ENCODE data around the gene SPRR5.

The SPRR5 gene

GRCh38 chr1:152912471-152912870 lies 34.5 kb upstream of the SPRR5 start:
- Histone ChIP-seq H3K4me1 (ENCODE audit: low read length) (no peaks in the 10 kb centered on the region), H3K4me3 (ENCODE audit: low read length) (no peak overlapping the region), H3K9ac (ENCODE audit: low read length) (no peak overlapping the region), H3K9me2 (replicated peaks; ENCODE audit: insufficient read depth, low read length) (no peaks in the 10 kb centered on the region), H3K4me2 (ENCODE audit: low read depth, low read length) (no peak overlapping the region), H3K36me3 (replicated peaks; ENCODE audit: insufficient read depth, low read length) (no peaks in the 10 kb centered on the region), H4K20me1 (ENCODE audit: insufficient read depth, low read length) (no peaks in the 10 kb centered on the region), H3K79me2 (ENCODE audit: low read length) (no peaks in the 10 kb centered on the region), H2AFZ (ENCODE audit: low read length) (no peak overlapping the region), H3F3A (ENCODE audit: insufficient read depth, low read length) (no peaks in the 10 kb centered on the region), H3K27me3 (replicated peaks; ENCODE audit: insufficient read depth, low read length) (no peaks in the 10 kb centered on the region), H3K9me3 (replicated peaks; ENCODE audit: insufficient read depth, low read length) (no peaks in the 10 kb centered on the region), H3K27ac (ENCODE audit: low read length) (no peak overlapping the region)
- DNase-seq, result no peak
- TF ChIP-seq EZH2 (optimal IDR thresholded peaks at IDR 0.05; ENCODE audit: low read depth, low read length), result no peak
- TF ChIP-seq EZH2phosphoT487 (IDR thresholded peaks at IDR 0.05; ENCODE audit: low read length), result no peak
- TF ChIP-seq CTCF (IDR thresholded peaks at IDR 0.05; ENCODE audit: low read length), result no peak

- no peak for DNase-seq
- Histone ChIP-seq H3K79me2 (ENCODE audit: low read length) (no peaks in the 10 kb centered on the region), H3K9me2 (replicated peaks; ENCODE audit: insufficient read depth, low read length) (no peaks in the 10 kb centered on the region), H3K4me2 (ENCODE audit: low read depth, low read length) (no peak overlapping the region), H3F3A (ENCODE audit: insufficient read depth, low read length) (no peaks in the 10 kb centered on the region), H3K9me3 (replicated peaks; ENCODE audit: insufficient read depth, low read length) (no peaks in the 10 kb centered on the region), H3K27ac (ENCODE audit: low read length) (no peak overlapping the region), H4K20me1 (ENCODE audit: insufficient read depth, low read length) (no peaks in the 10 kb centered on the region), H3K4me3 (ENCODE audit: low read length) (no peak overlapping the region), H3K27me3 (replicated peaks; ENCODE audit: insufficient read depth, low read length) (no peaks in the 10 kb centered on the region), H2AFZ (ENCODE audit: low read length) (no peak overlapping the region), H3K9ac (ENCODE audit: low read length) (no peak overlapping the region), H3K4me1 (ENCODE audit: low read length) (no peaks in the 10 kb centered on the region), H3K36me3 (replicated peaks; ENCODE audit: insufficient read depth, low read length) (no peaks in the 10 kb centered on the region)
- TF ChIP-seq CTCF (IDR thresholded peaks at IDR 0.05; ENCODE audit: low read length) (no peak), EZH2phosphoT487 (IDR thresholded peaks at IDR 0.05; ENCODE audit: low read length) (no peak), EZH2 (optimal IDR thresholded peaks at IDR 0.05; ENCODE audit: low read depth, low read length) (no peak)
Observed at GRCh38 chr1:152912900-152913299, 34.1 kb upstream of the SPRR5 start.

- H3K9me2 ChIP-seq (replicated peaks; ENCODE audit: insufficient read depth, low read length), result no peaks in the 10 kb centered on the region
- H3K9me3 ChIP-seq (replicated peaks; ENCODE audit: insufficient read depth, low read length), result no peaks in the 10 kb centered on the region
- TF ChIP-seq EZH2phosphoT487 (IDR thresholded peaks at IDR 0.05; ENCODE audit: low read length) (no peak), CTCF (IDR thresholded peaks at IDR 0.05; ENCODE audit: low read length) (peak; percentile 42), EZH2 (optimal IDR thresholded peaks at IDR 0.05; ENCODE audit: low read depth, low read length) (no peak)
- H3K27me3 ChIP-seq (replicated peaks; ENCODE audit: insufficient read depth, low read length), result no peaks in the 10 kb centered on the region
- no peaks in the 10 kb centered on the region for H3K4me1 ChIP-seq (ENCODE audit: low read length)
- no peaks in the 10 kb centered on the region for H4K20me1 ChIP-seq (ENCODE audit: insufficient read depth, low read length)
- no peaks in the 10 kb centered on the region for H3K36me3 ChIP-seq (replicated peaks; ENCODE audit: insufficient read depth, low read length)
- no peak overlapping the region for H3K9ac ChIP-seq (ENCODE audit: low read length)
- H3K27ac ChIP-seq (ENCODE audit: low read length), result no peak overlapping the region
- H3F3A ChIP-seq (ENCODE audit: insufficient read depth, low read length), result no peaks in the 10 kb centered on the region
- H3K79me2 ChIP-seq (ENCODE audit: low read length), result no peaks in the 10 kb centered on the region
- H3K4me3 ChIP-seq (ENCODE audit: low read length), result no peak overlapping the region
- H3K4me2 ChIP-seq (ENCODE audit: low read depth, low read length), result no peak overlapping the region
- H2AFZ ChIP-seq (ENCODE audit: low read length), result no peak overlapping the region
- DNase-seq, result peak; percentile 46
Observed at GRCh38 chr1:152917794-152918193, 29.2 kb upstream of the SPRR5 start.
